AG08395 (cell line): ENCODE results near the gene AP1M1.
"Not testable (repeated sequence)": the region's sequence is repeated elsewhere in the genome, so short reads cannot be mapped to it uniquely, and the experiment has no call there.

ENCODE experiments used
- DNase-seq: peaks from one replicate; pipeline ENCODE4 v3.0.0; 2012; ENCODE audit warnings: mixed read lengths, low spot score

The AP1M1 gene

DNA sequence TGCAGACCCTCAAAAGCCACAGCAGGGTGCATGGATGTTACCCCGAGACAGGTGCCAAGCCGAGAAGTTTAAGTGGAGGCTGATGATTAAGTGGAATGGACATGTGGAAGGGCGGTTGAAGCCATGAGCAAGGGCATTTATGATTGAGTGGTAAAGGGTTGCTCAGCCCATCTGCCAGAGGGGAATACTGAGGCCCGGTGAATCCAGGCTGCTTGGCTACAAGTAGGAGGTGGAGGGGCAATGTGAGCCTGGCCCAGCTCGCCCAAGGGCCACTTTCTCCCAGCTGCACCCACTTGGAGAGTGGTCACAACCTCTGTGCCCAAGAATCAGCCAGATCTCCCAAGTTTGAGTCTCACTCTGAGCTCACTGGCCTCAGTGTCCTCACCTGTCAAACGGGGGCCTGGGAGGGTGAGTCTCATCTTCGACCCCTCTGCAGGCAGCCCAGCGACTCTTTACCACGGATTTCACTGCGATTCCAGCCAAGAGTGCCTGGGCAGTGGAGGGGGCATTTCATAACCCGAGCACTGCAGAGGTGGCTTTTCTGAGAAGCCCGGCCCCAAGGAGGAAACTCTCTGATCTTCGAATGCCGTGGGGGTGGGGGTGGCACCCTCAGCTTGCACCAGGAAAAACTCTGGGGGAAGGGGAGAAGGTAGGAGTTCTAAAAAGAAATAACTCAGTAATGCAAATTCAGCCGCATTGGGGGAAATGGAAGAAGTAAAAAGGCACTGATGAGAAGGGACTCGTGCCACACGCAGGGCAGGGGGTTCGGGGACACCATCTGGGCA lies 64.1 kb downstream of the AP1M1 start:
- no peak for DNase-seq

DNA sequence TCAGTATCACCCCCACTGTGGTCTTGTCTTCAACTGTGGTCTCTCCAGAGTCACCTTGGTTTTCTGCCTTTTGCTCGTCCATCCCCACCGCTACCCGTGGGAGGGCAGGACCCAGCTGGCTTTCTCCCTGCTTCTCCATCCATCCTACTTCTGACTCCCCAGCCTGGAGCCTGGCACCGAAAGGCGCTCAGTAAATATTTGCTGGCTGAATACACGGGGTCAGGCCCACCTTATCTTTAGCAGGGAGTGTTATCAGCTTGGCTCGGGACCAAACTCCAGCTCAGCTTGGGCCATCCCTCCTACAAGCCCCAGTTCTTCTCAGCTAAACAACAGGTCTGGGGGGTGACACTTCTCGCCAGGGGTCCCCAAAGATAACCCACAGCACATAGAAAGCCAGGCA lies 64.9 kb downstream of the AP1M1 start:
- no peak for DNase-seq

DNA sequence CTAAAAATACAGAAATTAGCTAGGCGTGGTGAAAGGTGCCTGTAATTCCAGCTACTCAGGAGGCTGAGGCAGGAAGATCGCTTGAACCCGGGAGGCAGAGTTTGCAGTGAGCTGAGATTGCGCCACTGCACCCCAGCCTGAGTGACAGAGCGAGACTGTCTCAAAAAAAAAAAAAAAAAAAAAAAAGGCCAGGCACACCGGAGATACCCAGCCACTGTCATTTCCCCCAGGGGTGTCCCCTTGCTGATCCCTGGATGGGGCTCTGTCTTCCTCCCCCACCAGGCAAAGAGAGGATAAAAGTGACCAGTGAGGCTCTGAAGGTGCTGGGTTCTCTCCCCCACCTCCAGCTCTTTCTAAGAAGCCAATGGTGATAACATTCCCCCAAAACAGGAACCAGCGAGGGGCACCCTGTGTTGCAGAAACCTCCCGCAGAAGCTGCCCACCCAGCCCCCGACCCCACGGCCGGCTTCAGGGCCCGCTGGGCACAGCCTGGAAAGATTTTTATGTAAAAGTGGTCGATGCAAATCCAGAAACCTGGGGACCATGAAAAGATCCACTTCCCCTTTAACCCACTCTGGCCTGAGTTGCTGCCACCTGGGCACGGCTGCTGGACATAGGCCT lies 65.5 kb downstream of the AP1M1 start:
- no peak for DNase-seq

DNA sequence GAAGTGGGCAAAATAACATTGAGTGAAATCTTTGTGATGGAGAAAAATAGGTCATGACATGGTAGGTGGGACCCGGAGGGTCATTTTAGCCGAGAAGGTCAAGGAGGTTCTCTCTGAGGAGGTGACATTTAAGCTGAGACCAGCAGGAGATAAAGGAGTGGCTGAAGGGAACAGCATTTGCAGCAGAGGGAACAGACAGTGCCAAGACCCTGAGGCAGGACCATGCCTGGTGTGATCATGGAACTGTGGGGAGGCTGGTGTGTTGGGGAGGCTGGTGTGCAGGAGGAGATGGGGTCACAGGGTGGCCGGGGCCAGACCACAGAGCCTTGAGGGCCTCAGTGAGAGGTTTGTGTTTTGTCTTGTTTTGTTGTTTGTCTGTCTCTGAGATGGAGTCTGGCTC lies 67.5 kb downstream of the AP1M1 start:
- DNase-seq, result no peak

DNA sequence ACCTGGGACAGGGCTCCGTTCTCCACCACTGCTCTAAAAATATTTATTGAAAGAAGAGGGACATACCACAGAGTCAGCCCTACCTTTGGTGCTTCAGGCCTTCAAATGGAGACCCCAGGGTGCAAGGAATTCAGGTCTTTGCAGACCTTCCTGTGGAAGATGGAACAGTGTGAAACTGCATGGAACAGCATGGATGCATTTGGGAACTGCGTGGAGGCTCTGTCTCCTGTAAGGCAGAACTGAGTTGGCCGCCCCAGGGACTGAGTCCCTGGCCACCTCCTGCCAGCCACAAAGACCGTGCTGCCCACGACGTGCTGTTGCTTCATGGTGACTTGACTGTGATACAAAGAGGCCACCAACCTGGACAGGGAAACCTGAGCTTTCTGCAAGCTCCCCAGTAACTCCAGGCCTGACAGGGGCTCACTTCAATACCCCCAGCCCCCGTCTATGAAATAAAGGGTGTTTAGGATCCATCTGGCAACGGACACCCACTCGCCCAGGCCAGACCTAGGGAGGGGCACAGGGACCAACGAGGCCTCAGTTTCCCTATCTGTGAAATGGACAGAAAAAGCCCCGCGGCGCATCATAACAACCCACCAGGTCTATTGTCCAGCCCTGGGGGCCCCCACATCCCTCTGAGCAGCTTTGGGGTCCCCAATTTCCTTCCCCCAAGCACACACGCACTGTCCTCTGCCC lies 68.3 kb downstream of the AP1M1 start:
- no peak for DNase-seq

DNA sequence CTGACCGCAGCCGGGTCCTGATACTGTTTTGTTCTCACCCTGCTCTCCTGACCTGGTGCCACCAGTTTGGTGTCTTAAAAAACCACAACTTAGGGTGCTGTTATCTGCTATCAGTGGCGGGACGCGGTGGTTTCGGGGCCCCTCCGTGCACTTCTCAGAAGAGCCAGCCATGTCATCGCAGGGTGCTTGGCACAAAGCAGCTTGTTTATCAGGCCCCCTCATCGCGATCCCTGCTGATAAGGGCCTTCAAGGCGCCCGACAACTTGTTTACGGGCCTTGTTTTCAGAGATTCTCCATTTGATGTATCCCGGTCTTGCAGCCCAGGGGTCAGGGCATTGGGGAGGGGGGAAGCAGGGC lies 68.9 kb downstream of the AP1M1 start:
- DNase-seq, result no peak

DNA sequence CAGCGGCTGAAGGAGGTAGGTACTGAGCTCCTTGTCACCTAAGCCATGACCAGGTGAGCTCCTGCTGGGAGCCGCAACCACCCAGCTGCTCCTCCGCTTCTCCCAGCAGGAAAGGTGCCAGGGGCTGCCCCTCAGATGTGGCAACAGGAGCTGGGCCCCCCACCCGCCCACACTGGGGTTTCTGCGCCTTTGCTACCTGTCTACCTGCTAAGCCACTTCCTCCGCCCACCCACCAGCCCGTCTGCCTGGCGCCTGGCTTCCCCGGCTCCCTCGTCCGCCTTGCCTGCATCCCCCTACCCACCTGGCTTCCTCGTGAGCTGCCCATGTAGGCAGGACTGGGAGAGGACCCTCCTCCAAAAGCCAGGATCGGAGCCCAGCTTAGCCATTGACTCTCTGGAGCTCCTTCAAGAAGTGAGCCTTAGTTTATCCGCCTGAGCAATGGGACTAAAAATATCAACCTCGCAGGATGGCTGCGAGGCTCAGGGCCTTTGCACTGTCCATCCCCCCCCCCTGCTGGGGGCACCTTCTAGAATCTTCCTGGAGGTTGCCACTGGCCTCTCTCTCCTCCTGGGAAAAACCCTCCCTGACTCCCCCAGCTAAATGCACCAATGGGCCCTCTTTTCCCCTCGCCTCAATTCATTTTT lies 71.1 kb downstream of the AP1M1 start:
- no peak for DNase-seq

DNA sequence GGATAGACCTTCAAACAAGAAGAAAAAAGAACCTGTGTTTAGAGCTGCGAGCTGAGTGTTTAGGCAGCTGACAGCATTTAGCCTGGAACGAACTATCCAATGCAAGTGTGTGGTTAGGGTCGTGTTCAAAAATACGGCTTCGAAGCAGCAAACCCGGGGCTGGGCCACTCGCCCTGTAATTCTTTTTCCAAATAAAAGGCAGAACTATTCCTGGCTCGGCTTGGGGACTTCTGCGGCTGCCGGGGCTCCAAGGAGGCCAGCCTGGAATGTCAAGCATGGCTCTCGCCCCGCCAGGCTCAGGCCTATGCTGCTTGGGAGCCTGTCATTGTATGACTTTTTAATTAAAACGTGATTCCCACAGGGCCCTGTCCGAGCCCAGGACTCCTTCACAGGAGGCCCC lies 75.2 kb downstream of the AP1M1 start:
- peak; percentile 66 for DNase-seq

DNA sequence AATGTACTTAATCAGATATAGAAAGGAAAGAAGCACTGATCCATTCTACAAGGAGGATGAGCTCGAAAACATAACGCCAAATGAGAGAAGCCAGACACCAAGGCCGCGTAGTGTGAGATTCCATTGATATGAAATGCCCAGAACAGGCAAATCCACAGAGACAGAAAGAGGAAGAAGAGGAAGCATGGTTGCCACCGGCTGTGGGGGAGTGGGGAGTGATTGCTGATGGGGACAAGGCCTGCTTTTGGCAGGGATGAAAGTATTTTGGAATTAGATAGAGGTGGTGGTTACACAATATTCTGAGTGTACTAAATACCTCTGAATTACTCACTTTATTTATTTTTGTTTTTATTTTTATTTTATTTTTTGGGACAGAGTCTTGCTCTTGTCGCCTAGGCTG lies 76.7 kb downstream of the AP1M1 start:
- peak; percentile 39 for DNase-seq

DNA sequence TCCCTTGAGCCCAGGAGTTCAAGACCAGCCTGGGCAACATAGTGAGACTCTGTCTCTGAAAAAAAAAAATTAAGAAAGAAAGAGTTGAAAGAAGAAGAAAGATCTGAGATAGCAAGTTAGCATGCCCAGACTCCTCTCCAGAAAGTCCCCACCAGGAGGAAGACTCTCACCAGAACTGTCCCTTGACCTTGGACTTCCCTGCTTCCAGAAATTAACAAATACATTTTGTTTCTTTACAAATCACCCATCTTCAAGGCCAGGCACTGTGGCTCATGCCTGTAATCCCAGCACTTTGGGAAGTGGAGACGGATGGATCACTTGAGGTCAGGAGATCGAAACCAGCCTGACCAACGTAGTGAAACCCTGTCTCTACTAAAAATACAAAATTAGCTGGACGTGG lies 82.6 kb downstream of the AP1M1 start:
- DNase-seq, result no peak

DNA sequence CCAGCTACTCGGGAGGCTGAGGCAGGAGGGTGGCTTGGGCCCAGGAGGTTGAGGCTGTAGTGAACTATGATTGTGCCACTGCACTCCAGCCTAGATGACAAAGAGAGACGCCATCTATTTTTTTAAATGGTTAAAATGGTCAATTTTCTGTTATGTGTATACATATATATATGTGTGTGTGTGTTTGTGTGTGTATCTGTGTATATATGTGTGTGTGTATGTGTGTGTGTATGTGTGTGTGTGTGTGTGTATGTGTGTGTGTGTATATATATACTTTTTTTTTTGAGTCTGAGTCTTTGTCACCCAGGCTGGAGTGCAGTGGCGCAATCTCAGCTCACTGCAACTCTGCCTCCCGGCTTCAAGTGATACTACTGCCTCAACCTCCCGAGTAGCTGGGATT lies 84.0 kb downstream of the AP1M1 start:
- no peak for DNase-seq

DNA sequence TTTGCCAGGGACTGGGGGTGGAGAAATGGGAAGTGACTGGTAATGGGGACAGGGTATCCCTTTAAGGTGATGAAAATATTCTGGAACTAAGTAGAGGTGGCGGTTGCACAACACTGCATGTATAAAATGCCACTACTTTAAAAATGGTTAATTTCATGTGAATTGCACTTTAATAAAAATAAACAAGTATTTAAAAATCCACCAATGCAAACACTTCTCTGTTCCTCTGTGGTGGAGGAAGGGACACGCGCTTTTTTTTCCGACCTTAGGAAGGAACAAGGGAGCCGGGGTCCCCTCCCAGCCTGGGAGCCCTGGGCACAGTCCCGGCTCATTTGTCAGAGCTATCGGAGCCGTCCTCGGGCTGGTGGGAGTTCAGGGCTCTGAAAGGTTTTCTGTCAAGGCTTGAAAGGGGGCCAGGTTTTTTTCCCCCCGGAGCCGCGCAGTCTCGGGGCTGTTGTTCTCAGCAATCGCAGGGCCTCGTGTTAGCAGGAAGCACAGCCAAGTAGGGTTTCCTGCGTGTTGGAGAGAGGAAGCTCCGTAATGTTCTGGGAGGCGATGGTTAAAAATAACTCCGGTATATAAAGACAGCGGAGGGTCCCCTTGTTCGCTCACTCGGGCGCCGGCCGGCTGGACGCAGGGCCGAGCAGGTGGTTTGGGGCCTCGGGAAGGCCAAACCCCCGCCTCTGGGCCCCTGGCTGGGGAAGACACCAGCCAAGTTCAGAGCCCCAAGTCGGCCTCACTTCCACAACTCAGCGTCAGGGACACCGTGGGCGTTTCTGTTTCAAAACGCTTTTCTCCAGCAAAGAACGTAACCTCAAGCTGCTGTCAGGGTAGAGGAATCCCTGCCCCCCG lies 85.7 kb downstream of the AP1M1 start:
- DNase-seq, result peak; percentile 43

DNA sequence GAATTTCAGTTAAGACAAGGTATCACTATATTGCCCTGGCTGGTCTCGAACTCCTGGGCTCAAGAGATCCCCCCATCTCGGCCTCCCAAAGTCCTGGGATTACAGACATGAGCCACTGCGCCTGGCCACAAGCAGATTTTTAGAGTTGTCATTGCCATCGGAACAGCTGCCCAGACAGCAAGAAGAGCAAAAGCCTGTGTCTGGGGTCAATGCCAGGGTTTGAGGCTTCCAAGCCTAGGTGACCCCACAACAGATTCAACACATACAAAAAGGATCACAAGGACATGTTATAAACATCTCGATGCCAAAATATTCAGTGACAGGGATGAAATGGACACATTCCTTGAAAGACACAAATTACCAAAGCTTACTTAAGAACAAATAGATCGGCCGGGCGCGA lies 86.8 kb downstream of the AP1M1 start:
- no peak for DNase-seq

DNA sequence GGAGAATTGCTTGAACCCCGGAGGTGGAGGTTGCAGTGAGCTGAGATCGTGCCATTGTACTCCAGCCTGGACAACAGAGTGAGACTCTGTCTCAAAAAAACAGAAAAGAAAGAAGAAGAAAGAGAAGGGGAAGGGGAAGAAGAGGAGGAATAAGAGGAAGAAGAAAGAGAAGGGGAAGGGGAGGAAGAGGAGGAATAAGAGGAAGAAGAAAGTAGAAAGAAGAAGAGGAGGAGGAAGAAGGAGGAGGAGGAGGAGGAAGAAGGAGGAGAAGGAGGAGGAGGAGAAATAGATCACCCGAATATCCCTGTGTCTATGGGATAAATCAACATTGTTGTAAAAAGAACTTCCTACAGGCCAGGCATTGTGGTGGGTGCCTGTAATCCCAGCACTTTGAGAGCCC lies 87.4 kb downstream of the AP1M1 start:
- DNase-seq, result not testable (repeated sequence)

DNA sequence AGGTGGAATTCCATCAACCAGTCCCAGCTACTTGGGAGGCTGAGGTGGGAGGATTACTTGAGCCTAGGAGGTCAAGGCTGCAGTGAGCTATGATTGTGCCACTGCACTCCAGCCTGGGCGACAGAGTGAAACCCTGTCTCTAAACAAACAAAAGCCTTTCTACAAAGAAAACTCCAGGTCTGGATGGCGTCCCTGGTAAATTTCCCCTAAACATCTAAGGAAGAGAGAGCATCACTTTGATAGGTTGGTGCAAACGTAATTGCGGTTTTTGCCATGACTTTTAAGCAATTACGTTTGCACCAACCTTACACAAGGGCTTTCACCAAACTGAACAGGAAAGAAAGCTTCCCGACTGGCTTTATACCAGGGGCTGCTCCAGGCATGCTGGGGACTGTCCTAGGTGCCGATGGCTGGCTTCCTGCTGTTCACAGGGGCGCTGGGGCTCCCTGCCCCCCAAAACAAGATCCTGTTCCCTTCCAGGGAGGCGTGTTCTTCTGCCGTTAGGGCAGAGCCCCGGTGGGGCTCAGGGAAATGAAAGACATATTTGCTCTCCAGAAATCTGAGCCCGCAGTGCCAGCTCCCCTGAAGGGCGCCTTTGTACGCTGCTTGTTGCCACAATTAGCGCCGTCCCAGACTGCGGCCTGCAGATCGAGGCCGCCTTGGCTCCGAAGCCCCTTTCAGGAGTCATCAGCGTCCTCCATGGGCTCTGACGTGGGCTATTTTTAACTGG lies 88.2 kb downstream of the AP1M1 start:
- no peak for DNase-seq

DNA sequence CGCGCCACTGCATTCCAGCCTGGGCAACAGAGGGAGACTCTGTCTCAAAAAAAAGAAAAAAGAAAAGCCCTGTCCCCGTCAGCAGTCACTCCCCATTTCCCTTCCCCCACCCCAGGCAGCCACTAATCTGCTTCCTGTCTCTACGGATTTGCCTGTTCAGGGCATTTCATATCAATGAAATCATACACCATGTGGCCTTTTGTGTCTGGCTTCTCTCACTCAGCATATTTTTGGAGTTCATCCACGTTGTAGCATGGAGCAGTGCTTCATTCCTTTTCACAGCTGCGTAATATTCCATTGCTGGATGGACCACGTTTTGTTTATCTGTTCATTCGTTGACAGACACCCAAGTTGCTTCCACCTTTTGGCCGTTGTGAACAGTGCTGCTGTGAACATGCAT lies 90.8 kb downstream of the AP1M1 start:
- no peak for DNase-seq

DNA sequence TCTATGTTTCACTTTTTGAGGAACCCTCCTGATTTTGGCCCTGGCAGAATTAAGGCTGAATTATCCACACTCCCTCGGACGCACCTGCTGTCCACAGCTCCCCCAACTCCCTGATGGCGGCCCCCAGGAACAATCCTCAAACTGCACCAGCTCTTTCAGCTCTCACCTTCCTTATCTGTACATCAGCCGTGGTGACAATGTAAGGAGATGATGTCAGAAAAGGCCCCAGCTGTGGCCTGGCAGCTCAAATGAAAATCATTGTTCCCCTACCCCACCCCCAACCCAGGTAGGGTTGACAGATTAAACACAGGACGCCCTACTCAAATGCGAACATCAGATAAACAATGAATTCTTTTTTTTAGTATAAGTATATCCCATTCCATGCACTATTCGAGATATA lies 91.9 kb downstream of the AP1M1 start:
- no peak for DNase-seq

DNA sequence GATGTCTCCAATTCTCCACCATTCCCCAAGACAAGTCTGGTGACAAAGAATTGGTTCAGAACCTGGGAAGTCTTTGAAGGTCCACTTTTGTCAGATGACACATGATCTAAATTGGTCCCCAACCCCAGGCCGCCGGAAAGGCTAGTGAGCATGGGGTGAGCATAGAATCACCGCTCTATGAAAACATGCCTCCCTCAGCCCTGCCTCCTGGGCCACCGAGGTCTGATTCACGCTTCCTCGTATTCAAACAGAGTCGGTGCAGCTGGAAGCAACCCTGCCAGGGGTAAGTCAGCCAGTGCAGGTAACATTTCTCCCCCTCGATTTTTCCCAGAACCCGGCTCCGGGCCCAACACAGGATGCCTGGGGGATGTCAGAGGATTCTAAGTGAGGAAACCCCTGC lies 93.0 kb downstream of the AP1M1 start:
- no peak for DNase-seq

DNA sequence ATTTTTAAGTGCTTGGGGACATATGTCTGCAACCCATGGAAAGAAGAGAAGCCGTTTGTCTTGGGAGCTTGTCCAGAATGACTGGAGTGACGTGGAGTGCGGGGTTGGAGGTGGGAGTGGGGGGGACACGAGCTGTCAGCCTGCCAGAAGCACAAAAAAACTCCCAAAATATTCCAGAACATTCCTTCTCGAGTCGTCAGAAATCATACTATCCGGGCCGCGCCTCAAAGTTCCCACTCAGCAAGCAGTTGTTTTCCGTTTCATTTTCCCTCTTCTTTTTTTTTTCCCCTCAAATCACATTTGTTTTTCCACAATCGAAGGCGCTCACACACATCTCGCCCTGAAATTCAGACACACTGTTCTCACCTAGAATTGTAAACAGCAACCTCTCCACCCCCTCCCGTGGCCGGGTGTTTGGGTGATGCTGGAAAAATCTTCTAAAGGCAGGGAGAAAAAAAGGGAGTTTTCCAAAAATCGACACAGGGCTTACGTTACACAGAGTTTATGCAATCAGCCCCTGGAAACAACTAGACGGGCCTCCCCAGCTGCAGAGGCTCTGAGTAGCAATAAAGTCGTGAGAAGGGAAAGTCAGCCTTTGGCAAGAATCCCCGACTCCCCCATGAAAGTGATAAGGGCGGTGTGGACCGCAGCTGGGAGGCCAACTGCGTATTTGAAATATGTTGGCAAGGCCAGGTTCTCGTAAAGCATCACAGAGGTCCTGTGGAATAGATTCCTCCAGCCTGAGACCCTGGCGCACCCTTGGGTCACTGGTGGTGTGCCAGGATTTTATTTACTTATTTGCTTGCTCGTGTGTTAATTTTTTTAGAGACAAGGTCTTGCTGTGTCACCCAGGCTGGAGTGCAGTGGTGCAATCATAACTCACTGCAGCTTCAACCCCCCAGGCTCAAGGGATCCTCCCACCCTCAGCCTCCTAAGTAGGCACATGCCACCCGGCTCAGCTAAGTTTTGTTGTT lies 95.7 kb downstream of the AP1M1 start:
- peak; percentile 93 for DNase-seq

DNA sequence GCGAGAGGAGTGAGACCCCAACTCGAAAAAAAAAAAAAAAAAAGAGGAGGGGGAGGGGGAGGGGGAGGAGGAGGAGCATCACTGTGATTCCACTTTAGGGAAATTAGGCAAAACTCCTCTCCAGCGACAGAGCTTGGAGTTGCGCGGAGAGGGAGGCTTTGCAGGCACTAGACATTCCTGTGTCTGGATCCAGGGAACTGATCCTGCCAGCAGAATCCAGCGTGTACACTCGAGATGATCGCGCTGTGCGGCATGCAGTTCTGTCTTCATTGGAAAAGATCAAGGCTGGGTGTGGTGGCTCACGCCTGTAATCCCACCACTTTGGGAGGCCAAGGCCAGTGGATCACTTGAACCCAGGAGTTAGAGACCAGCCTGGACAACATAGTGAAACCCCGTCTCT lies 97.3 kb downstream of the AP1M1 start:
- DNase-seq, result no peak
